Brain pericyte (primary cell): Measurements from ENCODE around the gene NRROS.
A peak's percentile ranks its signal among the peaks of the same experiment; 100 is the strongest.

Experiments
- DNase-seq: peaks from one replicate; pipeline ENCODE4 v3.0.0-alpha.2; 2012; ENCODE audit warnings: low read depth, low spot score

Gene NRROS

DNA sequence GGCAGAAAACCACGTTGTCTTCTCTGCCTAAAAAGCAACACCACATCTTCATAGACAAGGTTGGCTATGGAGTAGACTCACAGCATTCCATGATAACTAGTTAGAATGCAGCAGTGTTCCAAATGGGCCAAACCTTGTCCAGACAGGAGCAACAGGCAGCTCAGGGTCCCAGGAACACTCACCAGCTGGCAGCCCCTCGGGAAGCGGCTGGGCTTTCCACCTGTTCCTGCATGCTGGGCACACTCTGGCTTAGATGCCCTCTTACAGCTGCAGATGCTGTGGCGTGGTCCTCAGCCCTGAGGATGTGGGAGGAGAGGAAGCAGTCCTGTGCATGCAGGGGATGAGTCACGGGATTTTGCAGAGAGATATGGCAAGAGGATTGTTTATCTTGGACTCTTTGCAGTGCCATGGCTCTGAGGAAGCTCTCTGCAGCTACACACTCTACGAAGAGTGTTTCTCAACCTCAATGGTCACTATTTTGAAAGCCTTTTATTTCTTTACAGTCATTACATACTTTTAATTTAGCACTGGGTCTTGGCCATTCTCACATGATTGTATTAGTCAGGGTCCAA is 11.3 kb downstream of the NRROS start:
- DNase-seq: peak; percentile 79

DNA sequence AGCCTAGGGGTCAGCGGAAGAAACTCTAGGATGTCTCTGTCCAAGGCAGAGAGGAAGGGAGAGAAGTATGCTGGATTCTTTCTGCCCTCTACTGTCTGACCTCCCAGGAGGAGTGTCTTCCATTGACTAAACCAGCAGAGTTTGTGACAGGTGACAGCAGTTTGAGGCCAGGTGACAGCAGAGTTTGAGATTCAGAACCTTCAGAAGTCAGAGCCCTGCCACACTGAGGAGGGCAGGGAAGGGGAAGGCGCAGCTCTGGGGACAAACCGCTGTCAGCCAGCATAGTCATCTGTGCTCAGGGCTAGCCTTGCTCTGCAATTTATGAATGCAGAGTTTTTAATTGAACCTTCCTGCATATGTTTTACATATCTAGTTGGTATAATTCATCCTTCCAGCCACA is 12.3 kb downstream of the NRROS start:
- DNase-seq: no peak

DNA sequence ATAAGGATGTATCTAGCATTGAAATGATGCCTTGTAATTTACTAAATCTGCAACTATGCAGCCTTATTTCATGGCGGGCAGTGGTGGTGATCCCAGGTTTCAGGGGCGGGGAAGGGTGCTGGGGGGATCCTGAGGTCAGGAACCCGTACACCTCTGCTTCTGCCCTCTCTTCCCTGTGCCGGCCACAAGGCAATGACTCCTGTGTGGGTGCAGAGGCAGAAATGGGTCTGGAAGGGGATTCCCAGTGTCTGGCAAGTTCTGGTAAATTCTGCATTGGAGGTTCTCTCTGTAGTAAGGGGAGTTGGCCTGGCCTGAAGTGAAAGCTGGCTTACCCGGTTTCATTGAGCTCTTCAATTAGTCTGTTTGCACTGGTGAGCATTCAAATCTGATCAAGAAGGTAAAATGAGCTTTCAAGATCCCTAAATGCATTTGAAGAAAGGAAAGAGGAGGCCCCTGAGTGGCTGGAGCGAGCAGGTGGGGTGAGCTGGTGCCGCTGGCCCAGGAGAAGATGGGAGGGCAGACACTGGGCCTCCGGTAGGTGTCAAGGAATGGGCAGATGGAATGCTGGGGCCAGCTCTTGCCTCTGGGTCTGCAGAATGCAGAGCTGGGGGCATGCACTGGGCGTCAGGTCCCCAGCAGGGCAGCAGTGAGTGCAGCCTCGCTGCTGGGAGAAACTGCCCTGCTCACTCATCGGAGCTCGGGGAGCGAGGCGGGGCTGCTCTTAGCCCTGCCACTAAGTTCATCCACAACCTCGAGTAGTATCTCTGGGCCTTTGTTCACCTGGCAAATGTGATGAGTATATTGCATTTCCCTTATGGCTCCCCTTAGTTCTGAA is 13.7 kb downstream of the NRROS start:
- DNase-seq: no peak

DNA sequence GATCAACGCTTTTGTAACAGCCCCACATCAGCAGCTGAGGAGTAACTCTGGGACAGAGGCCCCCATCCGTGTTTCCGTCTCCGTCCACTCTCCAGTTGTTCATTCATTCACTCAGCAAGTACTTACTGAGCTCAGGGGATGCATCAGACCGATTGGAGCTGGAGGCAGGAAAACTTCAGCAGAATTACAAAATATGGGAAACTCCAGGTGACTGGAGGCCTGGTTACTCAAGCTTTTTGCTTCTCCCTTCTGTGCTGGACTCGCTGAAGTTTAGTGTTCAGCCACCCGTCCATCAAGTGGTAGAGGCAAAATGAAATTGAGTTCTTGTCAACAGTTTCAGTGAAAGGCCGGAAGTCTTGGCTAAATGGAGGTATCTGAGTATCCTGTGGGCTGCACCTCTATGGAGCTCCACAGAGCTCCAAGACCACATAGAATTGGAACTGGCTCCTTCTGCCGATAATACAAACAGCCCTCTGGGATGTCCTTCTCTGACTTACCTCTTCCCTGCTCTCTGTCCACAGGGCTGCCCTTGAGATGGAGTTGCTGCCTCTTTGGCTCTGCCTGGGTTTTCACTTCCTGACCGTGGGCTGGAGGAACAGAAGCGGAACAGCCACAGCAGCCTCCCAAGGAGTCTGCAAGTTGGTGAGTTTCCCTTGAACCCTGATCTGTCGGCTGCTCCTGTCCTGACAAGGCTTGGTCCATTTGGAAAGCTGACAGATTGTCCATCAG is 14.7 kb downstream of the NRROS start:
- DNase-seq: no peak

DNA sequence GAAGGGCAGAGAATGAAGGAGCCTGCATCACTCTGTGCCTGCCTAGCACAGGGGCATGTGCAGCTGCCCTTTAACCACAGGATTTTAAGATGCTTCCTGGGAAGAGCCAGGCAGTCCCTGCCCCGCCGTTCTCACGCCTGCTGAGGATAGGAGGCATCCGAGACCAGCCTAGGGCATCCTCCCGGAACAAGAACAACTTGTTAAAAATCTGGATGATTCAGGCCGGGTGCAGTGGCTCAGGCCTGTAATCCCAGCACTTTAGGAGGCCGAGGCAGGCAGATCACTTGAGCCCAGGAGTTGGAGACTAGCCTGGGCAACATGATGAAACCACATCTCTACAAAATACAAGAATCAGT is 15.2 kb downstream of the NRROS start:
- DNase-seq: no peak

- DNase-seq: no peak
These were observed 16.0 kb downstream of the NRROS start for GRCh38 chr3:196655496-196655895.

GRCh38 chr3:196656213-196656612 is 16.7 kb downstream of the NRROS start:
- no peak for DNase-seq

DNA sequence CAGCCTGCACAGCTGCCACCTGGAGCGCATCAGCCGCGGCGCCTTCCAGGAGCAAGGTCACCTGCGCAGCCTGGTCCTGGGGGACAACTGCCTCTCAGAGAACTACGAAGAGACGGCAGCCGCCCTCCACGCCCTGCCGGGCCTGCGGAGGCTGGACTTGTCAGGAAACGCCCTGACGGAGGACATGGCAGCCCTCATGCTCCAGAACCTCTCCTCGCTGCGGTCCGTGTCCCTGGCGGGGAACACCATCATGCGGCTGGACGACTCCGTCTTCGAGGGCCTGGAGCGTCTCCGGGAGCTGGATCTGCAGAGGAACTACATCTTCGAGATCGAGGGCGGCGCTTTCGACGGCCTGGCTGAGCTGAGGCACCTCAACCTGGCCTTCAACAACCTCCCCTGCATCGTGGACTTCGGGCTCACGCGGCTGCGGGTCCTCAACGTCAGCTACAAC is 20.4 kb downstream of the NRROS start:
- DNase-seq: no peak

DNA sequence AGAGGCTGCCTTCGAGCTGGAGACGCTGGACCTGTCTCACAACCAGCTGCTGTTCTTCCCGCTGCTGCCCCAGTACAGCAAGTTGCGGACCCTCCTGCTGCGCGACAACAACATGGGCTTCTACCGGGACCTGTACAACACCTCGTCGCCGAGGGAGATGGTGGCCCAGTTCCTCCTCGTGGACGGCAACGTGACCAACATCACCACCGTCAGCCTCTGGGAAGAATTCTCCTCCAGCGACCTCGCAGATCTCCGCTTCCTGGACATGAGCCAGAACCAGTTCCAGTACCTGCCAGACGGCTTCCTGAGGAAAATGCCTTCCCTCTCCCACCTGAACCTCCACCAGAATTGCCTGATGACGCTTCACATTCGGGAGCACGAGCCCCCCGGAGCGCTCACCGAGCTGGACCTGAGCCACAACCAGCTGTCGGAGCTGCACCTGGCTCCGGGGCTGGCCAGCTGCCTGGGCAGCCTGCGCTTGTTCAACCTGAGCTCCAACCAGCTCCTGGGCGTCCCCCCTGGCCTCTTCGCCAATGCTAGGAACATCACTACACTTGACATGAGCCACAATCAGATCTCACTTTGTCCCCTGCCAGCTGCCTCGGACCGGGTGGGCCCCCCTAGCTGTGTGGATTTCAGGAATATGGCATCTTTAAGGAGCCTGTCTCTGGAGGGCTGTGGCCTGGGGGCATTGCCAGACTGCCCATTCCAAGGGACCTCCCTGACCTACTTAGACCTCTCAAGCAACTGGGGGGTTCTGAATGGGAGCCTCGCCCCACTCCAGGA is 21.1 kb downstream of the NRROS start:
- DNase-seq: no peak

GRCh38 chr3:196661400-196661799 is 21.9 kb downstream of the NRROS start:
- DNase-seq: no peak

- no peak for DNase-seq
These were observed 22.5 kb downstream of the NRROS start for GRCh38 chr3:196662033-196662432.

- DNase-seq: no peak
These were observed 23.4 kb downstream of the NRROS start for GRCh38 chr3:196662711-196663571.

DNA sequence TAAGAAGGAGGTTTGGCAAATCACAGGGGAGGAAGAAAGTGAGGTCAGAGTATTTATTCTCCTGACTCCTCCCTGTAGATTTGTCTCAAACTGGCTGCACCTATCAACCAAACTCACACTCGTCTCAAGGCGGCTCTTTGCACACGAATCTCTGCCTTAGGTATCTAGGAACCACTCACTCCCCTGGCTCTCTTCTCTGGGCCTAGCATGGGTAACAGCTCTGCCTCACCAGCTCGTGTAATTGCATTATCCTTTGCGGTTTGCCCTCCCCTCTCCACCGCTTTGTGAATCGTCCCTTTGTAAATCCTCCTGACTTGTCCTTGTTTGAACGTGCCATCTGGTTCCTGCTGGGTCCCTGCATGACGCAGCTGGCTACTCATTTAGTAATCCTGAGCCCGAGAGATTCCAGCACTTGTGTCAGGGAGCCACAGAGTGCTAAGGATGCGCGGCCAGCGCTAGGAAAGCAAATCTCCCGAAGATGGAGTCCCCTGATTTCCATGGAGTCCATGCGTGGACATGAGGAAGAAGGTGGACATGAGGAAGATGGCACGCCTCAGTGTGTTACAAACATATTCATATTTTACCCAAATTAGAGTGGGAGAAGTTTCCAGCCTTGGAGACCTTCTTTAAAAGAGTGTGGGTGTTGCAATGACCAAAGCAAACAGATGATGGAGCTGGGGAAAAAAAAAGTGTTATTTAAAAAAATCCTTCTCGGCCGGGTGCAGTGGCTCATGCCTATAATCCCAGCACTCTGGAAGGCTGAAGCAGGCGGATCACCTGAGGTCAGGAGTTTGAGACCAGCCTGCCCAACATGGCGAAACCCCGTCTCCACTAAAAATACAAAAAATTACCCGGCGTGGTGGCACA is 26.7 kb downstream of the NRROS start:
- DNase-seq: no peak

DNA sequence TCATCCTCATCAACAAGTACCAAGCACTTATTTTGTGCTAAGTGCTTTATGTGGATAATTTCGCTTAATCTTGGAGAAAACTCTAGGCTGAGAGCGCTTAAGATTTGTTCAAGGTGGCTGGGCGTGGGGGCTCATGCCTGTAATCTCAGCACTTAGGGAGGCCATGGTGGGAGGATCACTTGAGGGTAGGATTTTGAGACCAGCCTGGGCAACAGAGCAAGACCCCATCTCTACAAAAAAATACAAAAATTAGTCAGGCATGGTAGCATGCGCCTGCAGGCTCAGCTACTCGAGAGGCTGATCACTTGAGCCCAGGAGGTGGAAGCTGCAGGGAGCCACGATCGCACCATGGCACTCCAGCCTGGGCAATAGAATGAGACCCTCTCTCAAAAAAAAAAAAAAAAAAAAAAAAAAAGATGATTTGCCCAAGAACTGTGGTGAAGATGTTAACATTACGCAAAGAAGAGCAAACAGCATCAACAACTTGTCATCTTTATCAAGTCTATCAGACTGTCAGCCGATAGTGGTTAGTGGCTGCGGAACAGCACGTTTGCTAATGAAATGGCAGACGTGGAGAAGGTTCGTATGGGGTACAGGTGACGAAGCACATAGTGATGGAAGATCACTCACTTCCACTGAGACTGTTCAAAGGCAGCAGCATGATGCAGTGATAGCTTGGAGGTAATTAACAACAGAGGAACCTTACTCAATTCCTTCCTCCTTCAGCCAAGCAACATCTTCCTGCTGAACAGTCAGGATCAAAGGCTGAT is 27.7 kb downstream of the NRROS start:
- no peak for DNase-seq

- DNase-seq: no peak
These were observed 30.8 kb downstream of the NRROS start for GRCh38 chr3:196670339-196670738.

- no peak for DNase-seq
These were observed 34.1 kb downstream of the NRROS start for GRCh38 chr3:196673632-196674031.

DNA sequence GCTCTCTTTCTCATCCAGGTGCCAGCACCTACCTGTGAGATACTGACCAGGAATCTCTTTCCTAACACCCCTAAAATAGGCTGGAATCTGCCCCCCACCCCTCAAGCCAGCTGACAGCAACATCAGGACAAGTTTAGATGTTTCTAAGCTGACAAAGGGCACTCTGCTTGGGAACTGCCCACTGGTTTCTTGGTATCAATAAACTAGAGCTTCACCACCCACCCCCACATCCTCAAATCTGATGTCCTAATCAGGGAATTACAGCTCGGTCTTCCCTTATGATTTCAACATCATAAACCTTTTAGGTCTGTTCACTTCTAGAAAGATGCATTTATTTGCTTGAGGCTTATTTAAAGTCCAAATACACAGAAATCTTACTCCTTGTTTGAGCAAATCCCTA is 37.9 kb downstream of the NRROS start:
- DNase-seq: no peak

DNA sequence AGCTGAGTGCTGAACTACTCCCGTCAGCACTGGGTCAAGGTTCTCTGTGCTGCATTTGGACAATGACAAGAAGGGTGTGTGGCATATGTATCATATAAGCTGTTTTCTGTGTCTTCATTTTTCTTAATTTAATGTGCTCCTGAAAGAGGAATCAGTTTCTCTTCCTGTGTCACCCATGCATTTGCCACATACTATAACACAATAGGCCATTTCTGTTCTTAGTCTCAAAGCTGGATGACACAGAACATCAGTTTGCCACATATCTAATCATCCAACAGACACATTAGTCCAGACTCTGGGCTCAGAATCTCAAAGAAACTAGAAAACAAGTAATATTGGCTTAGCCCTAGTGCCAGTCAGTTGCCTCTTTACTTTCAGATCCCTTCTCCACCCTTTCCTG is 38.4 kb downstream of the NRROS start:
- no peak for DNase-seq
